Activated effector memory CD4-positive, alpha-beta T cell treated with anti-CD3 and anti-CD28 coated beads, Interleukin-2, amount 50 U/mL, for 16 hours (primary cell): ENCODE data around the gene PCSK6.

Experiments
- DNase-seq: peaks from one replicate; pipeline ENCODE4 v3.0.0-alpha.2; 2020

PCSK6 gene

GRCh38 chr15:101489599-101490407 lies at the start of gene PCSK6:
Gene PCSK6, minus strand, starts transcription at chr15:101489707. Its CDS starts 37 bp downstream, at chr15:101489670.
- DNase-seq: no peak

- no peak for DNase-seq
These were observed 49.5 kb upstream of the PCSK6 start for GRCh38 chr15:101538996-101539395.

GRCh38 chr15:101538177-101538576 lies 48.7 kb upstream of the PCSK6 start:
- DNase-seq: no peak

GRCh38 chr15:101537483-101538080 lies 48.1 kb upstream of the PCSK6 start:
- DNase-seq: no peak

GRCh38 chr15:101536875-101537405 lies 47.4 kb upstream of the PCSK6 start:
- no peak for DNase-seq

GRCh38 chr15:101536166-101536874 lies 46.8 kb upstream of the PCSK6 start:
- DNase-seq: no peak

- no peak for DNase-seq
These were observed 45.8 kb upstream of the PCSK6 start for GRCh38 chr15:101535170-101535902.

GRCh38 chr15:101534376-101534970 lies 45.0 kb upstream of the PCSK6 start:
- DNase-seq: no peak

GRCh38 chr15:101533371-101534140 lies 44.0 kb upstream of the PCSK6 start:
- no peak for DNase-seq

GRCh38 chr15:101532865-101533264 lies 43.4 kb upstream of the PCSK6 start:
- no peak for DNase-seq

- DNase-seq: no peak
These were observed 41.7 kb upstream of the PCSK6 start for GRCh38 chr15:101531170-101531569.

- no peak for DNase-seq
These were observed 40.9 kb upstream of the PCSK6 start for GRCh38 chr15:101530224-101530958.

GRCh38 chr15:101528917-101529299 lies 39.4 kb upstream of the PCSK6 start:
- DNase-seq: no peak

GRCh38 chr15:101528108-101528916 lies 38.8 kb upstream of the PCSK6 start:
- no peak for DNase-seq

GRCh38 chr15:101526890-101527289 lies 37.4 kb upstream of the PCSK6 start:
- no peak for DNase-seq

- no peak for DNase-seq
These were observed 36.9 kb upstream of the PCSK6 start for GRCh38 chr15:101526442-101526841.

- no peak for DNase-seq
These were observed 36.5 kb upstream of the PCSK6 start for GRCh38 chr15:101526021-101526420.

GRCh38 chr15:101525087-101525669 lies 35.7 kb upstream of the PCSK6 start:
- no peak for DNase-seq

GRCh38 chr15:101523560-101523940 lies 34.0 kb upstream of the PCSK6 start:
- no peak for DNase-seq
